Stimulated activated CD8-positive, alpha-beta memory T cell treated with anti-CD3 and anti-CD28 coated beads, Interleukin-7, amount 100 ng/mL, for 48 hours (primary cell): Measurements from ENCODE around the gene LRMDA.

Source experiments
- DNase-seq, 2 donors: peaks; one replicate each; pipeline ENCODE4 v3.0.0-alpha.2; 2020; ENCODE audit warnings: low read depth in 1 of 2; ENCODE audit errors: extremely low read depth in 1 of 2

Gene LRMDA

DNA sequence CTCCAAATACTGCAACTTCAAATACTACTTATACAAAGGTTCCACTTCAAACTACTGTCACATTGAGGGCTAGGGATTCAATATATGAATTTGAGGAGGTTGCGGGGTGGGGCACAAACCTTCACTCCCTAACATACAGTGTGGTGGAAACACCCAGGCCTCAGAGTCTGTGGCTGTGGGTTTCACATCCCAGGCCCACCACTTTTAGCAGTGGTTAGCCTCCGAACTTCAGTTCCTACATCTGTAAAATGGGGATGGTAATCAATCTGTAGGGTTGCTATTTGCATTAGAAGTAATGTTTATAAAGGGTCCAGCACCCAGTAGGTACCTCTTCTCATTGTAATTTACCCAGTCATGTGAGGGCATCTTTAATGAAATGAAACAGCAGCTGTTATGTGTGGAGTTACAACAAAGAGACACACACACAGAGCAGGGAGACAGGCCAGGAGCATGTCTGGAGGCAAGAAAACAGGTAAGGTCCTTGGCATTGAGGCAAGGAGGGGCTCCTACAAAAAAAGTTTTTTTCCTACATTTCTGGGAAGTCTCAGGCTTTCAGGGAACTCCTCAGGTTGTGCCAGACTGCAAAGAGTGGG is 570.9 kb downstream of the LRMDA start:
- no peak for DNase-seq

DNA sequence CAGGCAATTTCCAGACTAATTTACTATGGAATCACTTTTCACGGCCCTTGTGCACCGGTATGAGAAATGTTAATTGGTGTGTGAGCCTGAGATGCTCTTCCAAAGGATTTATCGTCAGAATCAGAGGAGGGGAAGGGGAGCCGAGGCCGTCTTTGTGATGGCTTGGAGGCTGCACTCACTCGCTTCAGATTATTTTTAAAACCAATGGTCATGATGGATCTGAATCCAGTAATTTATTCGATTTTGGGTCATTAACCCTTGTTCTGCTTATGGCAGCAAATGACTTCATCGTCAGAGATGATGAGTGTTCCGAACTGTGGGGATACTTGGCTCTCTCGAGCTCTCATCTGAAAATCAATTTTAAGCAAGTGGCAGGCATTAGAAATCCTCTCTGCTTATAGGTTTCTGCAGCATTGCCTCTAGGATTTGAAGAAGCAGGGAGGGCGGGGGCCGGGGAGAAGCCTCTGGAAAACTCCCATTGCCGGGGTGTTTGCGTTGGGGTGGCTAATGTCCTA is 576.3 kb downstream of the LRMDA start:
- no peak for DNase-seq

DNA sequence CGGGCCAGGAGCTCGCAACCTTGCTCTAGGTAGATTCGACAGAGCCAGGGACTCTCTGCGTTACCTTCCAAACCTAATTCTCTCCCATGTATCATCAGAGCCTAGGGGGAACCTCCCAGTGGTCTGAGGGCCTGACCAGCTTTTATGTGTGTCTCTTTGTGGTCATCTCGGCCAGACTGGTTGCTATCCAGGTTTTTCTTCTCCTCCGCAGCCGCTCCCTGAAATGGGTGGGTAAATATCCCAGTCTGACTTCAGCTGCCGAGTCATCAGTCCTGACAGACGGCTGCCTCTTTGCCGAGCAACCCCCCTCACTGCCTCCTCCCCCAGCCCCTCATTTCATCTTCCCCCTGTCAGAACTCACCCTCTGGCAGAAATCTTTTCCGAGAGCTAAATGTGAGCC is 578.1 kb downstream of the LRMDA start:
- DNase-seq, result no peak

DNA sequence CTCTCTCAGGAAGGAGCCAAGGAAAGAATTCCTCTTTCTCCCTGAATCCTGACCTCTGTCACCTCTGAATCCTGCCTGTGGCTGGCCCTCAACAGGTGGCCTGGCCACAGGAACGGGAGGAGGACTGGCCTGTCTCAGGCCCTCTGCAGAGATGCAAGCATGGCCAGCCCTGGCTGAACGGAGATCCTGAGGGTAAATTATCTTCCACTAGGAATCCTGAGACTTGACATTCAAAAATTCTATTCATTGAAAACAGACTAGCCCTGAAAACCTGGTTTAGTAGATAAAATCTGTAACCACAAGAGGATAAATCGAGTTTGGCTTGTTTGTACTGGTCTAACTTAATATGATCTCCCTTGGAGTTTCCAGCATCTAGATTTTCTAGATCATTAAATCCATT is 579.3 kb downstream of the LRMDA start:
- no peak for DNase-seq

DNA sequence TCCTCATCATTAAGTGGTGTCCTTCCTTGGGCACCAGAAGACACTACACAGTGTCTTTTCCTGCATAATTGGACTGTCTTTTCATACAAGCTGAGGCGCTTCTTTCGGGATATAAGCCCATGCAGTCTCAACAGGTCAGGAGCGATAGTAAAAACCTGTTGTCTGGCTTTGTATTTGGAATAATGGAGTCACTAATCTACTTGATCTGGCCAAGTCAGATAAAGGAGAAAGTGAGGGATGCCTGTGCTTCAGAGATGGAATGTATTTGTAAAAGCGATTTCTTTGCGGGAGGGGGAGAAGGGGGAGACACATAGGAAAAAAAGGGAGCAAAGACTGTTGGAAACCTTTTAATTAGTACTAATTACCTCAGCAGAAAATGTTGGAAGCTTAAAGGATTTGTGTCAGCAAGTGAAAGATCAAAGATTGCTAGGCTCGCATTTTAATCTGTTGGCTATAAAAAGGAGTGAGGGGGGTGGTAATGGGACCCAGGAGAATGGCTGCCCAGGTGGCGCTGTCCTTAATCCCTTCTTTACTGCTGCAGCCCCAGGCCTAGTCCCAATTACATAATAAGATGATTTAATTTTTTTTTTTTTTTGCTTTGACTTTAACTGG is 581.4 kb downstream of the LRMDA start:
- DNase-seq, result no peak

DNA sequence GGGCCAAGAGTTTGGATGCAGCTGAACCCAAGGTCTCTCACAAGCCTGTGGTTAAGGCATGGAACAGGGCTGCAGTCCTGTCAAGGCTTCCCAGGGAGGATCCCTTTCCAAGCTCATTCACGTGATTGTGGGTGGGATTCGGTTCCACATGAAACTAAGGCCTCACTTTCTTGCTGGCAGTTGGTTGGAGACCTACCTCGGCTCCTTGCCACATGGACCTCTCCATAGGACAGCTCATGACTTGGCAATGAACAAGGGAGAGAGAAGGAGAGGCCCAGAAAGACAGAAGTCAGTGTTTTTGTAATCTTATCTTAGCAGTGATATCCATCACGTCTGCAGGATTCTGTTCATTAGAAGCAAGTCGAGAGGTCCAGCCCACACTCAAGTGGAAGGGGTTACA is 583.8 kb downstream of the LRMDA start:
- no peak for DNase-seq

- no peak for DNase-seq
Measured at GRCh38 chr10:76017026-76017732, 585.8 kb downstream of the LRMDA start.

GRCh38 chr10:76017733-76018433 is 586.5 kb downstream of the LRMDA start:
- no peak for DNase-seq

GRCh38 chr10:76020630-76021029 is 589.2 kb downstream of the LRMDA start:
- no peak for DNase-seq

DNA sequence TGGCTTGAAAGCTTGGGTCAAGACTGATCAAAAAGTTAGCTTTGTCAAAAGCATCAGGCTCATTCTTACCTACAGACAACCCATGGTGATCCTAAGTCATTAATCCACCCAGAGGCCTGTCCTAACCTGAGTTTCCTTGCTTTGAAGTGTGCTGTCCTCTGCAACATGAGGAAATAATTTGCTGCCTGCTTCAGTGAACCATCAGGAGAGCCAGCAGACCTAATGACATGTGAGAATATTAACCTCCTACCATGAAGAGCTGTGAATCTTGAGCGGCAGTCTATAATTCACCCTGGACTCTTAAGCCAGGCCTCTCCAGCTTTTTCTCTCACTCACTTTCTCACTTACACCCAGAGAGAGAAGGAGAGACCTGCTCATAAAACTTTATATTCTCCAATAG is 590.0 kb downstream of the LRMDA start:
- DNase-seq, result no peak

- no peak for DNase-seq
Measured at GRCh38 chr10:76022366-76022765, 590.9 kb downstream of the LRMDA start.

DNA sequence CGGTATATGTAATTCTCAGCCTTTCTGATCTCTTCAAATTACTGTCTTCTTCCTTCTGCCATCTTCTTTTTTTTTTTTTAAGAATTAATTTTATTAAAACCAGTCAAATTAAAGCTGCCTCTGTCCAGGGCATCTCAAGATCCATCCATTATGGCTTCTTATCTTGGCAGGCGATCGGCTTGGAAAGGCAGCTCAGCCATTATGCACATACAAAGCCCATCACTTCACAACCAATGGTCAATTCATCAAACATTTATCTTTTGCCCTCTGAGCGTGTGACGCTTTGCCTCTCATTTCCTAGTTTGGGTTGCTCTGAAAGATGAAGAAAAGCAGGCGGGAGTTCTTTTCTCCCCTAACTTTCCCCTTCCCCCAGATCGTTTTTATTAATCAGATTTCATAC is 591.6 kb downstream of the LRMDA start:
- no peak for DNase-seq

DNA sequence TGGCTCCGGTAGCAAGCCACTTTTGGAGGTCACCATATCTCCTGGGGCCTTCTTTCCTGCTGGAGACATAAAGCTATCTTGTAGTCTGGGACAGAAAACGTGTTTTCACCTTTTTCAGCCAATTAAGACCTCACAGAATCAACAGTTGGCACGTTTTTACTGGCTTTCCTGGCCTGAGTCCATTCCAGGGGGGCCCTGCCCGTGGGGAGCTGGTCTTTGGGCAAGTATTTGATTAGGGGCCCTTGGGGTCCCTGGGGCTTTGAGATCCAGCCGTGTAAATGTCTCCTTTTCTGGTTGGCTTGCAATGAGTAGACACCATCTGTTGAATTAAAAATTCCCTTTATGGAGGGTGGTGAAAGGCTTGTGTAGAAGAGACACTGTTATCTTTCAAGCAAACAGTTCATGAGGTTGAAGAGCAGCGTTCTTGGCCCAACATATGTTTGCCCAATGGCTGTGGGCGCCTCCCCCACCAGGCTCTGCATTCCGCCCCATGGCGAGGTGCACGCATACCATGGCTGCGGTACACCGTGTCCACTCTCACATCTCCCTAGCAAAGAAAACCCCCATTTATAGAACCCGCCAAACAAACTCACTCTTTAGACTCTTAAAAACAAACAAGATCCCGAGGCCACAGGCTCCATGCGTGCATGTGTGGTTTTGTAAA is 593.2 kb downstream of the LRMDA start:
- DNase-seq, result no peak

- no peak for DNase-seq
Measured at GRCh38 chr10:76025124-76025477, 593.7 kb downstream of the LRMDA start.

DNA sequence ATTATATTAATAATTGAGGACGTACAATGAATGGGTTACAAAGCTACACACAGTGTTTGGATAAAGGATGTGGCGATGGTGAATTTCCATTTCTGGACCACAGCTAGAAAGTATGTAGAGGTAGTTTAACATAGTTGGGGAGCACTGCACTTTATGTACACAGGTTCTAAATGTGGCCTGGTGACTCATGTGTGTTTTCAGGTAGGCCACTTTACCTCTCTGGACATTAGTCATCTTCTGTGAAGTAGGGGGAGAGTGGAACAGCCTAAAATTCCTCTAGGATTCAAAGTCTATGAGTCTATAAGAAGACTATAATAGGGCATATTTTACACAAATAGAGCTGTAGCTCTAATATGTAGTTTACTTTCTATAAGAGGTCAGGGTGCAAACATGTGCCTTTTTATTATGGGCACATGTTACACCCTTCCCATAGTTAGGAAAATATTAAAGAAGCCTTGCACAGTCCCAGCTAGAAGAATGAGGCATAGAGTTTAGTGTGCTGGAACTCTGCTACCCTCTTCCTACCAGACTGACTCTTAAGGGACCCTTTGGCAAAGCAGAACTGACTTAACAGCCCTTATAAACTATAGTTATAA is 594.9 kb downstream of the LRMDA start:
- DNase-seq, result no peak

DNA sequence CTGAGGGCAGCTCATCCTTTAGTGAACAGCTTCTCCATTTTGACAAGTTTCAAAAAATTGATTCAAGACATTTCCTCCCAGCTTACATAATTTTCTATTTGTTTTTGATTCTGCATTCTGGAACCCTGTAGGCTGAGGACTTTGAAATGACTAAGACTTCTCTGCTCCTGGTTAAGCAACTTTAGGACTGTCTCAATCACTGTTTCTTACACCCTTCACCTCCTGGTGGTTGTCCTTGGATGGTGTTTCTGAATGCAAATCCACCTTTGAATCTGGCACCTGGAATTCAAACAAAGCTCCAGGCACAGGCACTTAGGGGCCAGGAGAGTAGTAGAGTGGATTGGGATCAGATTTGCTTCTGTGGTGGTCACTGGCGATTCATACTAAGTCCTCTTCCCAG is 595.5 kb downstream of the LRMDA start:
- no peak for DNase-seq

- no peak for DNase-seq
Measured at GRCh38 chr10:76029782-76030181, 598.4 kb downstream of the LRMDA start.

DNA sequence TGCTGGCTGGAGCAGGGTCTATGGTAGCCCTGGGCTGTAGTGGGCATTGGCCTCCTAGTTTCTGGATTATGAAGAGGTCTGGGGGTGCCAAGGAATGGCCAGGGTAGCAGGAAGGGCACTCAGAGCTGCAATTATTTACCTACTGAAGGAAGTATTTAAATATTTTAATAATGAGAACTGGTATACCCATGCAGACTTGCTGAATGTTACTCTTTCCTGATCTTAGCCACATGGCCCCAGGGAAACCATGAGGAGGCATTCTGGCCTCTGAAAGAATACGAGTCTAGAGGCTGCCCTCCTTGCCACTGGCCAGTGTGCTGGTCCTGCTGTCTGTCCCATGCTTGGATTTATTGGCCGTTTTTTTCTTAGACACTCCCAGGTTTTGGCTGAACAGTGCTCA is 599.7 kb downstream of the LRMDA start:
- DNase-seq, result no peak

- no peak for DNase-seq
Measured at GRCh38 chr10:76031769-76032699, 600.6 kb downstream of the LRMDA start.

DNA sequence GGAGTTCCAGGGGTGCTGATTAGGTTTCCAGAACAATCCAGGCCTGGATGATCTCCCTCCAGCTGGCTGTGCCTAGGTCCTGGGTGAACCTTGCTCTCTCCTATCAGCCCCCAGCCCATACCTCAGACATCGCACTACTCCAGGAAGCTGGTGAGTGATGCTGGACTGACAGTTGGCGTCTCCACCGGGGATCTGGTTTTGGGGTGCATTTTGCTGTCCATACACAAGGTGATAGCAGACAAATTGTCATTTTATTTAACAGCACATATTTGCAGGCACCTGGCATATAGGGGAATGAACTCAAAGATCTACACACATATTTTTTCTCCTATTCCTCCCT is 601.2 kb downstream of the LRMDA start:
- DNase-seq, result no peak
